SK-N-SH treated with all-trans-retinoic acid at 6 μM for 48 hours (cell line): Measurements from ENCODE around the gene C5AR1.

Source experiments
- ATAC-seq: fragments of 200-7000 bp; cut with Tn5 transposase; 3 replicates; pipeline ENCODE4 v1.9.1; 2020; ENCODE audit warnings: mild to moderate bottlenecking, moderate library complexity
- ARNTL ChIP-seq: fragments of 450-650 bp; formaldehyde crosslinking; IDR thresholded peaks from 2 replicates; pipeline ENCODE4 v1.5.0; 2020; ENCODE audit warnings: low read depth, mild to moderate bottlenecking, moderate library complexity, borderline replicate concordance
- BACH2 ChIP-seq: fragments of 250-450 bp; sonication (Bioruptor Pico); IDR thresholded peaks from 2 replicates; pipeline ENCODE4 v1.9.0; 2021; ENCODE audit warnings: mild to moderate bottlenecking, borderline replicate concordance
- CSDC2 ChIP-seq: fragments of 250-450 bp; sonication (Bioruptor Pico); IDR thresholded peaks from 2 replicates; pipeline ENCODE4 v1.5.0; 2020; ENCODE audit warnings: mild to moderate bottlenecking, moderate library complexity
- ESRRG ChIP-seq: fragments of 250-450 bp; sonication (Bioruptor Pico); IDR thresholded peaks from 2 replicates; pipeline ENCODE4 v1.6.1; 2021; ENCODE audit warnings: mild to moderate bottlenecking
- GLIS3 ChIP-seq: fragments of 250-450 bp; sonication (Bioruptor Pico); IDR thresholded peaks from 2 replicates; pipeline ENCODE4 v1.5.0; 2020; ENCODE audit warnings: mild to moderate bottlenecking, moderate library complexity
- ISL1 ChIP-seq: fragments of 250-450 bp; sonication (Bioruptor Pico); IDR thresholded peaks from 2 replicates; pipeline ENCODE4 v2.1.2; 2022; ENCODE audit warnings: mild to moderate bottlenecking, moderate library complexity
- POU6F1 ChIP-seq: fragments of 250-450 bp; sonication (Bioruptor Pico); IDR thresholded peaks from 2 replicates; pipeline ENCODE4 v1.8.0; 2021; ENCODE audit warnings: low read depth, mild to moderate bottlenecking, moderate library complexity, borderline replicate concordance
- PPARA ChIP-seq: fragments of 250-450 bp; sonication (Bioruptor Pico); IDR thresholded peaks from 2 replicates; pipeline ENCODE4 v1.5.0; 2020; ENCODE audit warnings: mild to moderate bottlenecking, borderline replicate concordance
- RARB ChIP-seq: fragments of 250-450 bp; sonication (Bioruptor Pico); IDR thresholded peaks from 2 replicates; pipeline ENCODE4 v1.8.0; 2021; ENCODE audit warnings: mild to moderate bottlenecking, moderate library complexity
- TCF4 ChIP-seq: fragments of 250-450 bp; sonication (Bioruptor Pico); IDR thresholded peaks from 2 replicates; pipeline ENCODE4 v1.8.0; 2021; ENCODE audit warnings: mild to moderate bottlenecking, moderate library complexity, borderline replicate concordance
- TSHZ2 ChIP-seq: fragments of 250-450 bp; sonication (Bioruptor Pico); IDR thresholded peaks from 2 replicates; pipeline ENCODE4 v1.5.0; 2020; ENCODE audit warnings: mild to moderate bottlenecking, moderate library complexity
- ZC3H10 ChIP-seq: fragments of 250-450 bp; sonication (Bioruptor Pico); IDR thresholded peaks from 2 replicates; pipeline ENCODE4 v1.5.1; 2021; ENCODE audit warnings: mild to moderate bottlenecking, moderate library complexity
- ZFP3 ChIP-seq: fragments of 250-450 bp; sonication (Bioruptor Pico); IDR thresholded peaks from 2 replicates; pipeline ENCODE4 v1.5.0; 2020; ENCODE audit warnings: mild to moderate bottlenecking, moderate library complexity
- ZFP30 ChIP-seq: fragments of 450-650 bp; formaldehyde crosslinking; IDR thresholded peaks from 2 replicates; pipeline ENCODE4 v1.5.0; 2022; ENCODE audit warnings: mild to moderate bottlenecking, moderate library complexity
- ZNF565 ChIP-seq: fragments of 450-650 bp; formaldehyde crosslinking; conservative IDR thresholded peaks from 2 replicates; pipeline ENCODE4 v1.5.0; 2020; ENCODE audit warnings: low read depth, mild to moderate bottlenecking, moderate library complexity
- ZNF8 ChIP-seq: fragments of 450-650 bp; formaldehyde crosslinking; IDR thresholded peaks from 2 replicates; pipeline ENCODE4 v1.5.0; 2020; ENCODE audit warnings: mild to moderate bottlenecking, moderate library complexity
- TF ChIP-seq, protein P1 (sequence below): fragments of 250-450 bp; sonication (Bioruptor Pico); IDR thresholded peaks from 2 replicates; pipeline ENCODE4 v1.8.0; 2020; ENCODE audit warnings: mild to moderate bottlenecking, moderate library complexity, borderline replicate concordance
- TF ChIP-seq, protein P2 (sequence below): fragments of 250-450 bp; sonication (Bioruptor Pico); IDR thresholded peaks from 2 replicates; pipeline ENCODE4 v1.5.1; 2021; ENCODE audit warnings: mild to moderate bottlenecking, moderate library complexity
- TF ChIP-seq, protein P3 (sequence below): fragments of 250-450 bp; sonication (Bioruptor Pico); IDR thresholded peaks from 2 replicates; pipeline ENCODE4 v1.5.1; 2020; ENCODE audit warnings: low read depth, mild to moderate bottlenecking, moderate library complexity

C5AR1 gene

DNA sequence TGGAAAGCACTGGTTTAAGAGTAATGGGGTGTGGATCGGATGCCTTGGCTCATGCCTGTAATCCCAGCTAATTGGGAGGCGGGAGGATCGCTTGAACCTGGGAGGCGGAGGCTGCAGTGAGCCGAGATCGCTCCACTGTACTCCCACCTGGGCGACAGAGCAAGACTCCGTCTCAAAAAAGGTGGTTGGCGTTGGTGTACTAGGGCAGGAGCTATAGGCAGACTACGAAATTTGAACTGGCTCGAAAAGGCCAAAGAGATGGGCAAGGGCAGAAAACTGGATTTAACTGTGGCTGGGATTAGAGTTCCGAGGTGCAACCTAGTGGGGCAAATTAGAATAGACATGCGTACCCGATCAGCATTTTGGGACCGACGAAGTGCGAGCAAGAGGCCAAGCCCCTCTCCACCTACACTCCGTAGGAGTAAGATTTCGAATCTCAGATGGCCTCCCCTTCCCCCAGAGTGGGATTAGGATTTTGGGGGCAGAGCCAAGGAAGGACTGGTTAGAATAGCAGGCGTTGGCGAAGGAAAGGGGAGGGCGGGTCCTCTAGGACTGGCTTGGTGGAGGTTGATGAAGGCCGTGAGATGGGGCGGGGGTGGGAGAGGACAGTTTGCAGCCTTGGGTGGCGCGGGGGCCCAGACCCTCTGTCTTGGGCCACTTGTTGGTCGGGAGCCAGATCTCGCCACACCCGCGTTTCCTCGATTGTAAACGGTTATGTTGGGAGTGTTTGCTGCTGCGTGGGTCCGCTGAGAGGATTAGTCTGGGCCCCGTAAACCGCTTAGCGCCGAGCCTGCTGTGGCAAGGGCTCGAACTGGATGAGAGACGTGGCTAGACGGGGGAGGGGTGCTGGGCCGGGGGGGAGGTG, 37.0 kb upstream of the C5AR1 start:
- TF ChIP-seq TSHZ2 (no peak), ARNTL (no peak), ZNF8 (CRISPR knock-in tag) (no peak), CSDC2 (CRISPR knock-in tag) (no peak), PPARA (no peak), ZC3H10 (CRISPR knock-in tag) (no peak), POU6F1 (CRISPR knock-in tag) (no peak), ZFP3 (no peak), ZFP30 (CRISPR knock-in tag) (no peak), RARB (CRISPR knock-in tag) (no peak), ISL1 (no peak), BACH2 (CRISPR knock-in tag) (no peak), ZNF565 (CRISPR knock-in tag) (no peak), TCF4 (CRISPR knock-in tag) (no peak)
- TF ChIP-seq, protein P1, sequence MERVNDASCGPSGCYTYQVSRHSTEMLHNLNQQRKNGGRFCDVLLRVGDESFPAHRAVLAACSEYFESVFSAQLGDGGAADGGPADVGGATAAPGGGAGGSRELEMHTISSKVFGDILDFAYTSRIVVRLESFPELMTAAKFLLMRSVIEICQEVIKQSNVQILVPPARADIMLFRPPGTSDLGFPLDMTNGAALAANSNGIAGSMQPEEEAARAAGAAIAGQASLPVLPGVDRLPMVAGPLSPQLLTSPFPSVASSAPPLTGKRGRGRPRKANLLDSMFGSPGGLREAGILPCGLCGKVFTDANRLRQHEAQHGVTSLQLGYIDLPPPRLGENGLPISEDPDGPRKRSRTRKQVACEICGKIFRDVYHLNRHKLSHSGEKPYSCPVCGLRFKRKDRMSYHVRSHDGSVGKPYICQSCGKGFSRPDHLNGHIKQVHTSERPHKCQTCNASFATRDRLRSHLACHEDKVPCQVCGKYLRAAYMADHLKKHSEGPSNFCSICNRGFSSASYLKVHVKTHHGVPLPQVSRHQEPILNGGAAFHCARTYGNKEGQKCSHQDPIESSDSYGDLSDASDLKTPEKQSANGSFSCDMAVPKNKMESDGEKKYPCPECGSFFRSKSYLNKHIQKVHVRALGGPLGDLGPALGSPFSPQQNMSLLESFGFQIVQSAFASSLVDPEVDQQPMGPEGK (CRISPR knock-in tag) = no peak
- TF ChIP-seq, protein P2, sequence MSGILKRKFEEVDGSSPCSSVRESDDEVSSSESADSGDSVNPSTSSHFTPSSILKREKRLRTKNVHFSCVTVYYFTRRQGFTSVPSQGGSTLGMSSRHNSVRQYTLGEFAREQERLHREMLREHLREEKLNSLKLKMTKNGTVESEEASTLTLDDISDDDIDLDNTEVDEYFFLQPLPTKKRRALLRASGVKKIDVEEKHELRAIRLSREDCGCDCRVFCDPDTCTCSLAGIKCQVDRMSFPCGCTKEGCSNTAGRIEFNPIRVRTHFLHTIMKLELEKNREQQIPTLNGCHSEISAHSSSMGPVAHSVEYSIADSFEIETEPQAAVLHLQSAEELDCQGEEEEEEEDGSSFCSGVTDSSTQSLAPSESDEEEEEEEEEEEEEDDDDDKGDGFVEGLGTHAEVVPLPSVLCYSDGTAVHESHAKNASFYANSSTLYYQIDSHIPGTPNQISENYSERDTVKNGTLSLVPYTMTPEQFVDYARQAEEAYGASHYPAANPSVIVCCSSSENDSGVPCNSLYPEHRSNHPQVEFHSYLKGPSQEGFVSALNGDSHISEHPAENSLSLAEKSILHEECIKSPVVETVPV = no peak
- no peak for ATAC-seq

DNA sequence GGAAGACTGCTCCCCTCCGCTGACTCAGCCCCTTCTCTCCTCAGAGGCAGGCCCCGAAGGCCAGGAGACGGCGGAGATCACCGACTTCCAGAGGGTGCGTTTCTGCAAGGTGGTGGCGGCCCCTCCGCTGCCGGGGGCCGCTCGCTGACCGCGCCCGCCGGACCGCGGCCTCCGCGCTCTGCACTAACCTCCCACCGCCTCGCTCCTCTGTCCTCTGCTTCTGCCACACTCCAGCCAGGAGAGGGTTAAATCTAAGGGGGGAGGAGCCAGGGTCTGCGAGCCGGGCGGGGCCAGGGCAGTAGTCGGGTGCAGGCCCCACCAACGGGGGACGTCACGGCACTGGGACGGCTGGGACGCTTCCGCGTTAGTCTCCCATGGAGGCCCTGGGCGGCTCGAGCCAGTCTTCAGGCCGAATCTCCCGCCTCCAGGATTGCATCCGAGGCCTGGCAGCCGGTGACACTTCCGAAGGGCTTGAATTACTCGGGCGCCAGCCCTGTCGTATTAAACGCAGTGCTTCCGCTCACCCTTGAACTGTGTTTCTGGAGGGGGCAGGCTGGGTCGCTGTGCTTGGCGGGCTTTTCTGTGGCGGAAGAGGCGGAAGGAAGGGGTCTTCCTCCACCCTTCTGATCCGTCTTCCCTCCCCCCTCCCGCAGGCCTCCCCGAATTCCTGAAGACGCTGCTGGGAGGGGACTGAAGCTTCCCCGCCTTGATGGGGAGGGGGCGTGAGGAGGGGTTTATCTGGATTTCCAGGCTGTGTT, 36.2 kb upstream of the C5AR1 start:
- TF ChIP-seq ISL1 = no peak
- TF ChIP-seq, protein P3, sequence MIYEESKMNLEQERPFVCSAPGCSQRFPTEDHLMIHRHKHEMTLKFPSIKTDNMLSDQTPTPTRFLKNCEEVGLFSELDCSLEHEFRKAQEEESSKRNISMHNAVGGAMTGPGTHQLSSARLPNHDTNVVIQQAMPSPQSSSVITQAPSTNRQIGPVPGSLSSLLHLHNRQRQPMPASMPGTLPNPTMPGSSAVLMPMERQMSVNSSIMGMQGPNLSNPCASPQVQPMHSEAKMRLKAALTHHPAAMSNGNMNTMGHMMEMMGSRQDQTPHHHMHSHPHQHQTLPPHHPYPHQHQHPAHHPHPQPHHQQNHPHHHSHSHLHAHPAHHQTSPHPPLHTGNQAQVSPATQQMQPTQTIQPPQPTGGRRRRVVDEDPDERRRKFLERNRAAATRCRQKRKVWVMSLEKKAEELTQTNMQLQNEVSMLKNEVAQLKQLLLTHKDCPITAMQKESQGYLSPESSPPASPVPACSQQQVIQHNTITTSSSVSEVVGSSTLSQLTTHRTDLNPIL (CRISPR knock-in tag) = peak; percentile 61; the same call in 1 of the 2 replicates
- no peak for TF ChIP-seq ZFP30 (CRISPR knock-in tag)
- ATAC-seq = peak; percentile 87

DNA sequence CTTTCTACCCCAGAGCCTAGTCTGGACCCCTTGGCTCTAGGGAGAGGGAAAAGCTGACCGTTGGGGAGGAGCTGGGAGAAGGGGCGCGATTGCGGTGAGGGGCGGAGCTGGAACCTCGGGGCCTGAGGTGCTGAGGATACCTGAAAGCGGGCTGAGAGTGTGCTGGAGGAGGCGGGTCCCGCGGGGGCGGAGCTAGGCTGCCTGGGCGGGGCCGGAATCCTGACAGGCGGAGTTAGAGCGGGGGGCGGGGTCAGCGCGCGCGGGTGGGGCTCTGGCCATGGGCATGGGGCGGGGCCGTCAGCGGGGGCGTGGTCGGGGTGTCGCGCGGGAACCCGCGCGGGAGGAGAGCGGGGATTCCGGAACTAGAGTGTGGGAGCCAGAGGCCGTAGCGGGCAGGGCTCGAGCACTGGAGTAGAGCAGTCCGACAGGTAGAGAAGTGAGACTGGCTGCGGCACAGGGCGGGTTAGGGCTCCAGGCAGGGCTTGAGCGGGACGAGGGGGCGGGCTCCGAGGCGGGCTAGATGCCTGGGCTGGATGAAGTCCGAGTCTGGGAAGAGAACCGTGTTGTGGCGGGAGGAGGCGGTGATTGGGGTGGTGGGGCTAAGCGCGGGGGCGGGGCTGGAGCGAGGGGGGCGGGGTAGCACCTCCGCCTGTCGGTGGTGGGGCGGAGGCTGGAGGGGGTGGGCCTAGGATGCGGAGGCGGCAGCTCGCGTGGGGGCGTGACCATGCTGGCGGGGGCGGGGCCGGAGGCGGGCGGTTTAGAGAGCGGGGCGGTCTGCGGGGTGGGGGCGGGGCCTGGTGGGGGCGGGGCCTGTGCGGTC, 35.4 kb upstream of the C5AR1 start, which contains the start of gene INAFM1:
Gene INAFM1 (plus strand): TSS at position 815 of the 820 bp plus-strand sequence. CDS start 35 bp downstream, outside the sequence.
- TF ChIP-seq ESRRG (CRISPR knock-in tag) = no peak
- no peak for TF ChIP-seq TCF4 (CRISPR knock-in tag)
- no peak for TF ChIP-seq ZNF8 (CRISPR knock-in tag)
- TF ChIP-seq ISL1 = no peak
- peak; percentile 76; the same call in 1 of the 2 replicates for TF ChIP-seq GLIS3 (CRISPR knock-in tag)
- peak; percentile 80 for ATAC-seq
